Astrocyte (in vitro differentiated cells and primary cell): ENCODE results near the gene RGS17.

Source experiments
- EZH2 ChIP-seq: IDR thresholded peaks from 2 replicates; pipeline ENCODE4 v1.6.1; 2012; ENCODE audit warnings: mild to moderate bottlenecking, low read length, inconsistent platforms; ENCODE audit not compliant: insufficient read depth
- TF ChIP-seq, protein P1 (sequence below): IDR thresholded peaks from 2 replicates; pipeline ENCODE4 v1.5.1; 2011; ENCODE audit warnings: low read depth, mild to moderate bottlenecking, inconsistent platforms, low read length, moderate library complexity; ENCODE audit not compliant: insufficient read depth

DNA sequence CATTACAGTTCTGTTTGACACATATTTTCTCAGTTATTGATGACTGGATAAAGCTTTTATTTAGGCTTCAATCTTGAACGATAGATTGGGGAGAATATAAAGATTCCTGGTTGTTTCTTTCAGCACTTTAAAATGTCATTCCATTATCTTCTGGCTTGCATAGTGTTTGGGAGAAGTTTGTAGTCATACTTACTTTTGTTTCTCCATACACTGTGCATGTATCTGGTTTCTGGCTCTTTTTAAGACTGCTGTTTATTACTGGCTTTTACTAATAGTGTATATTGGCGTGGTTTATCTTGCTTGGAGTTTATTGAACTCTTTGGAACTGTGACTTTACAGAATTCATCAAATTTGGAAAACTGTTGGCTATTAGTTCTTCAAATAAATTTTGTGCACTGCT is 49.2 kb downstream of the RGS17 start:
- TF ChIP-seq, protein P1, sequence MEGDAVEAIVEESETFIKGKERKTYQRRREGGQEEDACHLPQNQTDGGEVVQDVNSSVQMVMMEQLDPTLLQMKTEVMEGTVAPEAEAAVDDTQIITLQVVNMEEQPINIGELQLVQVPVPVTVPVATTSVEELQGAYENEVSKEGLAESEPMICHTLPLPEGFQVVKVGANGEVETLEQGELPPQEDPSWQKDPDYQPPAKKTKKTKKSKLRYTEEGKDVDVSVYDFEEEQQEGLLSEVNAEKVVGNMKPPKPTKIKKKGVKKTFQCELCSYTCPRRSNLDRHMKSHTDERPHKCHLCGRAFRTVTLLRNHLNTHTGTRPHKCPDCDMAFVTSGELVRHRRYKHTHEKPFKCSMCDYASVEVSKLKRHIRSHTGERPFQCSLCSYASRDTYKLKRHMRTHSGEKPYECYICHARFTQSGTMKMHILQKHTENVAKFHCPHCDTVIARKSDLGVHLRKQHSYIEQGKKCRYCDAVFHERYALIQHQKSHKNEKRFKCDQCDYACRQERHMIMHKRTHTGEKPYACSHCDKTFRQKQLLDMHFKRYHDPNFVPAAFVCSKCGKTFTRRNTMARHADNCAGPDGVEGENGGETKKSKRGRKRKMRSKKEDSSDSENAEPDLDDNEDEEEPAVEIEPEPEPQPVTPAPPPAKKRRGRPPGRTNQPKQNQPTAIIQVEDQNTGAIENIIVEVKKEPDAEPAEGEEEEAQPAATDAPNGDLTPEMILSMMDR = no peak
- TF ChIP-seq EZH2 = no peak
